Urothelium cell line (cell line): Measurements from ENCODE around the gene AP1S3.
A peak's percentile ranks its signal among the peaks of the same experiment; 100 is the strongest.
"Not testable (repeated sequence)": the region's sequence is repeated elsewhere in the genome, so short reads cannot be mapped to it uniquely, and the experiment has no call there.

Experiments used
- DNase-seq: peaks from one replicate; pipeline ENCODE4 v3.0.0; 2011; ENCODE audit warnings: low spot score, mixed read lengths
- FAIRE-seq: peaks from 2 replicates; lab custom pipeline; 2011; peaks lifted over from hg19 to GRCh38; lab: Jason Lieb, UNC

AP1S3 gene

GRCh38 chr2:223837287-223838061, at the start of gene AP1S3:
TSS of gene AP1S3 (minus strand) at chr2:223837582. CDS start at chr2:223837450, 132 bp downstream.
- DNase-seq (peak; percentile 85), FAIRE-seq (no peak)

- DNase-seq, result no peak
- no peak for FAIRE-seq
Observed at GRCh38 chr2:223887127-223887526, 49.7 kb upstream of the AP1S3 start.

GRCh38 chr2:223886726-223887125, 49.3 kb upstream of the AP1S3 start:
- DNase-seq (no peak), FAIRE-seq (no peak)

GRCh38 chr2:223884399-223884798, 47.0 kb upstream of the AP1S3 start:
- DNase-seq (no peak), FAIRE-seq (no peak)

GRCh38 chr2:223882715-223883114, 45.3 kb upstream of the AP1S3 start:
- no peak for DNase-seq
- FAIRE-seq, result no peak

- no peak for FAIRE-seq
Observed at GRCh38 chr2:223880796-223881195, 43.4 kb upstream of the AP1S3 start.

GRCh38 chr2:223877721-223878410, 40.5 kb upstream of the AP1S3 start:
- FAIRE-seq (no peak), DNase-seq (no peak)

More at GRCh38 chr2:223880796-223881195, 43.4 kb upstream of the AP1S3 start:
- DNase-seq, result no peak

GRCh38 chr2:223873672-223874071, 36.3 kb upstream of the AP1S3 start:
- FAIRE-seq, result no peak
- no peak for DNase-seq

- DNase-seq, FAIRE-seq: not testable (repeated sequence)
Observed at GRCh38 chr2:223872772-223873171, 35.4 kb upstream of the AP1S3 start.

GRCh38 chr2:223871661-223872060, 34.3 kb upstream of the AP1S3 start:
- FAIRE-seq, result not testable (repeated sequence)

GRCh38 chr2:223870840-223871611, 33.6 kb upstream of the AP1S3 start:
- FAIRE-seq (no peak), DNase-seq (no peak)

More at GRCh38 chr2:223871661-223872060, 34.3 kb upstream of the AP1S3 start:
- not testable (repeated sequence) for DNase-seq

GRCh38 chr2:223868005-223868404, 30.6 kb upstream of the AP1S3 start:
- DNase-seq (no peak), FAIRE-seq (no peak)

- FAIRE-seq, result no peak
Observed at GRCh38 chr2:223865907-223866508, 28.6 kb upstream of the AP1S3 start.

GRCh38 chr2:223865124-223865523, 27.7 kb upstream of the AP1S3 start:
- FAIRE-seq (no peak), DNase-seq (no peak)

More at GRCh38 chr2:223865907-223866508, 28.6 kb upstream of the AP1S3 start:
- DNase-seq, result no peak

GRCh38 chr2:223863491-223863890, 26.1 kb upstream of the AP1S3 start:
- DNase-seq, result no peak
- no peak for FAIRE-seq

GRCh38 chr2:223860809-223861738, 23.7 kb upstream of the AP1S3 start:
- no peak for FAIRE-seq

GRCh38 chr2:223859070-223859469, 21.7 kb upstream of the AP1S3 start:
- no peak for DNase-seq
- no peak for FAIRE-seq

More at GRCh38 chr2:223860809-223861738, 23.7 kb upstream of the AP1S3 start:
- DNase-seq, result peak; percentile 39

- DNase-seq (no peak), FAIRE-seq (no peak)
Observed at GRCh38 chr2:223856584-223856983, 19.2 kb upstream of the AP1S3 start.

- no peak for DNase-seq
- no peak for FAIRE-seq
Observed at GRCh38 chr2:223856021-223856420, 18.6 kb upstream of the AP1S3 start.

- FAIRE-seq (no peak), DNase-seq (no peak)
Observed at GRCh38 chr2:223855426-223855825, 18.0 kb upstream of the AP1S3 start.
